NCI-H1048 (cell line): ENCODE data around the gene SYT14.
A peak's percentile ranks its signal among the peaks of the same experiment; 100 is the strongest.
"Not testable (repeated sequence)": the region's sequence is repeated elsewhere in the genome, so short reads cannot be mapped to it uniquely, and the experiment has no call there.

Experiments
- DNase-seq: peaks from one replicate; lab custom pipeline; 2025; lab: John Stamatoyannopoulos, UW

SYT14 gene

GRCh38 chr1:209945377-209945776, 7.4 kb downstream of the SYT14 start:
- DNase-seq = no peak

- DNase-seq = no peak
Observed at GRCh38 chr1:209948155-209948554, 10.1 kb downstream of the SYT14 start.

- DNase-seq = no peak
Observed at GRCh38 chr1:209956116-209956515, 18.1 kb downstream of the SYT14 start.

- DNase-seq = no peak
Observed at GRCh38 chr1:209959623-209960022, 21.6 kb downstream of the SYT14 start.

- DNase-seq = no peak
Observed at GRCh38 chr1:209960926-209961325, 22.9 kb downstream of the SYT14 start.

GRCh38 chr1:209962388-209962787, 24.4 kb downstream of the SYT14 start:
- no peak for DNase-seq

GRCh38 chr1:209962856-209963255, 24.8 kb downstream of the SYT14 start:
- DNase-seq = no peak

- no peak for DNase-seq
Observed at GRCh38 chr1:209965996-209966395, 28.0 kb downstream of the SYT14 start.

- DNase-seq = not testable (repeated sequence)
Observed at GRCh38 chr1:209978721-209979120, 40.7 kb downstream of the SYT14 start.

GRCh38 chr1:209983953-209984352, 45.9 kb downstream of the SYT14 start:
- DNase-seq = no peak

GRCh38 chr1:209985002-209985401, 47.0 kb downstream of the SYT14 start:
- no peak for DNase-seq

GRCh38 chr1:209988706-209989105, 50.7 kb downstream of the SYT14 start:
- DNase-seq = no peak

- DNase-seq = peak; percentile 2
Observed at GRCh38 chr1:209989525-209989924, 51.5 kb downstream of the SYT14 start.

GRCh38 chr1:209993061-209993830, 55.2 kb downstream of the SYT14 start:
- DNase-seq = no peak

- no peak for DNase-seq
Observed at GRCh38 chr1:209996348-209996747, 58.3 kb downstream of the SYT14 start.

GRCh38 chr1:209999005-209999404, 61.0 kb downstream of the SYT14 start:
- no peak for DNase-seq

- DNase-seq = no peak
Observed at GRCh38 chr1:210001751-210002150, 63.7 kb downstream of the SYT14 start.

GRCh38 chr1:210003501-210003900, 65.5 kb downstream of the SYT14 start:
- no peak for DNase-seq

GRCh38 chr1:210010161-210010560, 72.1 kb downstream of the SYT14 start:
- no peak for DNase-seq

- peak; percentile 23 for DNase-seq
Observed at GRCh38 chr1:210021145-210021860, 83.3 kb downstream of the SYT14 start.

GRCh38 chr1:210022044-210022443, 84.0 kb downstream of the SYT14 start:
- DNase-seq = no peak

GRCh38 chr1:210024282-210024681, 86.3 kb downstream of the SYT14 start:
- no peak for DNase-seq

GRCh38 chr1:210024996-210025395, 87.0 kb downstream of the SYT14 start:
- no peak for DNase-seq

- no peak for DNase-seq
Observed at GRCh38 chr1:210025870-210026269, 87.9 kb downstream of the SYT14 start.
